OCI-LY1 (cell line): Measurements from ENCODE around the gene MBD5.
"Not testable (repeated sequence)": the region's sequence is repeated elsewhere in the genome, so short reads cannot be mapped to it uniquely, and the experiment has no call there.

Experiments
- H2AFZ ChIP-seq: fragments of 200-600 bp; sonication (generic), shearing (Covaris generic); 2 replicates; pipeline ENCODE4 v1.6.0; 2014; ENCODE audit warnings: antibody characterized with exemption, mild to moderate bottlenecking, low read length
- H3F3A ChIP-seq: fragments of 200-600 bp; sonication (generic), shearing (Covaris generic); 2 replicates; pipeline ENCODE4 v1.6.0; 2014; ENCODE audit warnings: mild to moderate bottlenecking, antibody characterized with exemption, low read length, moderate library complexity; ENCODE audit not compliant: insufficient read depth
- H3K27ac ChIP-seq: fragments of 200-600 bp; sonication (generic); 2 replicates; pipeline ENCODE4 v1.5.1; 2014; ENCODE audit warnings: low read length, mixed run types, mild to moderate bottlenecking, low read depth; ENCODE audit not compliant: poor library complexity, severe bottlenecking
- H3K27me3 ChIP-seq: fragments of 200-600 bp; sonication (generic); 2 replicates; pipeline ENCODE4 v1.6.0; 2014; ENCODE audit warnings: antibody characterized with exemption, mild to moderate bottlenecking, low read length, moderate library complexity; ENCODE audit not compliant: insufficient read depth
- H3K36me3 ChIP-seq: fragments of 200-600 bp; sonication (generic); 2 replicates; pipeline ENCODE4 v1.6.1; 2014; ENCODE audit warnings: mild to moderate bottlenecking, antibody characterized with exemption, low read length, moderate library complexity, mixed read lengths; ENCODE audit not compliant: insufficient read depth
- H3K4me1 ChIP-seq: fragments of 200-600 bp; sonication (generic); 2 replicates; pipeline ENCODE4 v1.5.1; 2014; ENCODE audit warnings: mild to moderate bottlenecking, low read length, moderate library complexity; ENCODE audit not compliant: insufficient read depth, severe bottlenecking
- H3K4me2 ChIP-seq: fragments of 200-600 bp; sonication (generic), shearing (Covaris generic); 2 replicates; pipeline ENCODE4 v1.6.1; 2014; ENCODE audit warnings: low read length
- H3K4me3 ChIP-seq: fragments of 200-600 bp; sonication (generic); 2 replicates; pipeline ENCODE4 v1.5.1; 2014; ENCODE audit warnings: low read length, low read depth, mild to moderate bottlenecking, mixed read lengths; ENCODE audit not compliant: poor library complexity, severe bottlenecking
- H3K79me2 ChIP-seq: fragments of 200-600 bp; shearing (Covaris generic); 2 replicates; pipeline ENCODE4 v1.6.1; 2016; ENCODE audit warnings: mixed run types, low read length, mixed read lengths; ENCODE audit not compliant: insufficient read depth
- H3K9ac ChIP-seq: fragments of 200-600 bp; sonication (generic), shearing (Covaris generic); 2 replicates; pipeline ENCODE4 v1.6.1; 2014; ENCODE audit warnings: mild to moderate bottlenecking, low read length, mixed read lengths
- H3K9me2 ChIP-seq: fragments of 200-600 bp; sonication (generic), shearing (Covaris generic); 2 replicates; pipeline ENCODE4 v1.6.1; 2014; ENCODE audit warnings: low read depth, mild to moderate bottlenecking, low read length, mixed read lengths
- H3K9me3 ChIP-seq: fragments of 200-600 bp; shearing (Covaris generic); 2 replicates; pipeline ENCODE4 v1.6.1; 2014; ENCODE audit warnings: low read length, mixed read lengths
- H4K20me1 ChIP-seq: fragments of 200-600 bp; sonication (generic), shearing (Covaris generic); 2 replicates; pipeline ENCODE4 v1.6.0; 2016; ENCODE audit warnings: mild to moderate bottlenecking, low read length; ENCODE audit not compliant: insufficient read depth
- EZH2 ChIP-seq: fragments of 200-600 bp; sonication (generic), shearing (Covaris generic); IDR thresholded peaks from 2 replicates; pipeline ENCODE4 v1.8.0; 2017; ENCODE audit warnings: borderline replicate concordance, mixed run types, mild to moderate bottlenecking, antibody characterized with exemption, low read length, moderate library complexity, mixed read lengths
- TF ChIP-seq, protein P1 (sequence below): fragments of 200-600 bp; sonication (generic), shearing (Covaris generic); IDR thresholded peaks from 2 replicates; pipeline ENCODE4 v1.5.1; 2017; ENCODE audit warnings: mild to moderate bottlenecking, antibody characterized with exemption, low read length, moderate library complexity, mixed read lengths

Gene MBD5

DNA sequence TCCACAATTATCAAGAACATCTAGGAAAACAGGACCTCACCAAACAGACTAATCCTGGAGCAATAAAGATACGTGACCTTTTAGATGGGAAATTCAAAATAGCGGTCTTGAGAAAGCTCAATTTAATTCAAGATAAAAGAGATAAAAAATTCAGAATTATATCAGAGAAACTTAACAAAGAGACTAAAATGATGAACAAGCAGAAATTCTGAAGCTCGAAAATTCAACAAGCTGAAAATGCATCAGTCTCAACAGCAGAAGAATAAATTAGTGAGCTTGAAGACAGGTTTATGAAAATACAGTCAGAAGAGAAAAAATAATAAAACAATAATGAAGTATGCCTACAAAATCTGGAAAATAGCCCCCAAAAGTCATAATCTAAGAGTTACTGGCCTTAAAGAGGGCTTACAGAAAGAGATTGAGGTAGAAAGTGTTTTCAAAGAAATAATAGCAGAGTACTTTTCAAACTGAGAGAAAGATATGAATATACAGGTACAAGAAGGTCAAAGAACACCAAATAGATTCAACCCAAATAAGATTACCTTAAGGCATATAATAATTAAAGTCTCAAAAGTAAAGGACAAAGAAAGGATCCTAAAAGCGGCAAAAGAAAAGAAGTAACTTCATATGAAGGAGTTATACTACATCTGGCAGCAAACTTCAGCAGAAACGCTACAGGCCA lies 13.5 kb upstream of the MBD5 start:
- no peaks in the 10 kb centered on the region for H4K20me1 ChIP-seq
- no peaks in the 10 kb centered on the region for H3F3A ChIP-seq
- H3K27ac ChIP-seq, result no peak overlapping the region
- TF ChIP-seq, protein P1, sequence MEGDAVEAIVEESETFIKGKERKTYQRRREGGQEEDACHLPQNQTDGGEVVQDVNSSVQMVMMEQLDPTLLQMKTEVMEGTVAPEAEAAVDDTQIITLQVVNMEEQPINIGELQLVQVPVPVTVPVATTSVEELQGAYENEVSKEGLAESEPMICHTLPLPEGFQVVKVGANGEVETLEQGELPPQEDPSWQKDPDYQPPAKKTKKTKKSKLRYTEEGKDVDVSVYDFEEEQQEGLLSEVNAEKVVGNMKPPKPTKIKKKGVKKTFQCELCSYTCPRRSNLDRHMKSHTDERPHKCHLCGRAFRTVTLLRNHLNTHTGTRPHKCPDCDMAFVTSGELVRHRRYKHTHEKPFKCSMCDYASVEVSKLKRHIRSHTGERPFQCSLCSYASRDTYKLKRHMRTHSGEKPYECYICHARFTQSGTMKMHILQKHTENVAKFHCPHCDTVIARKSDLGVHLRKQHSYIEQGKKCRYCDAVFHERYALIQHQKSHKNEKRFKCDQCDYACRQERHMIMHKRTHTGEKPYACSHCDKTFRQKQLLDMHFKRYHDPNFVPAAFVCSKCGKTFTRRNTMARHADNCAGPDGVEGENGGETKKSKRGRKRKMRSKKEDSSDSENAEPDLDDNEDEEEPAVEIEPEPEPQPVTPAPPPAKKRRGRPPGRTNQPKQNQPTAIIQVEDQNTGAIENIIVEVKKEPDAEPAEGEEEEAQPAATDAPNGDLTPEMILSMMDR, result no peak
- TF ChIP-seq EZH2, result no peak
- no peaks in the 10 kb centered on the region for H3K27me3 ChIP-seq
- H2AFZ ChIP-seq, result no peak overlapping the region
- no peaks in the 10 kb centered on the region for H3K9me2 ChIP-seq
- H3K9me3 ChIP-seq, result peaks cover 10% of the 10 kb centered on the region; the same call in 1 of the 2 replicates
- no peak overlapping the region for H3K4me3 ChIP-seq
- peaks cover 68% of the 10 kb centered on the region for H3K79me2 ChIP-seq
- H3K4me2 ChIP-seq, result no peak overlapping the region
- no peaks in the 10 kb centered on the region for H3K36me3 ChIP-seq
- no peaks in the 10 kb centered on the region for H3K4me1 ChIP-seq
- H3K9ac ChIP-seq, result no peak overlapping the region

DNA sequence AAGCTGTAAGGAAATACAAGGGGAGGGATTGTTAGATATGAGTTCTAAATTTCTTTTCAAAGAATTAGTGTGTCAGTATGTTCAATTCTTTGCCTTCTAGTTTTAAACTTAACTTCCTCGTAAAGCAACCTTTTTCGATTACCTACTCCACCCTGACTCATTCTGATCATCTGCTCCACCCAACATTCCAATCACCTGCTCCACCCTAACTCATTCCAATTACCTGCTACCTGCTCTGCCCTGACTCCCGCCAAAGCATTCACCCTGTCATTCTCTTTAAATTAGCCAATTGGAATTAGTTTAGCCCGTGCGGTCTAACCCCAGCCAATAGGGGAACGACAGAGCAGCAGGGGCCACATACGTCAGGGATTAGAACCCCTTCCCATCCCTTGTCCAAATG lies 12.5 kb upstream of the MBD5 start:
- not testable (repeated sequence) for H2AFZ ChIP-seq, H3K9ac ChIP-seq, H3K4me2 ChIP-seq, H4K20me1 ChIP-seq, H3K9me2 ChIP-seq, H3K4me1 ChIP-seq, H3K36me3 ChIP-seq, H3K9me3 ChIP-seq, H3K27ac ChIP-seq, H3K27me3 ChIP-seq, H3K4me3 ChIP-seq, H3F3A ChIP-seq
- peaks cover 78% of the 10 kb centered on the region for H3K79me2 ChIP-seq

DNA sequence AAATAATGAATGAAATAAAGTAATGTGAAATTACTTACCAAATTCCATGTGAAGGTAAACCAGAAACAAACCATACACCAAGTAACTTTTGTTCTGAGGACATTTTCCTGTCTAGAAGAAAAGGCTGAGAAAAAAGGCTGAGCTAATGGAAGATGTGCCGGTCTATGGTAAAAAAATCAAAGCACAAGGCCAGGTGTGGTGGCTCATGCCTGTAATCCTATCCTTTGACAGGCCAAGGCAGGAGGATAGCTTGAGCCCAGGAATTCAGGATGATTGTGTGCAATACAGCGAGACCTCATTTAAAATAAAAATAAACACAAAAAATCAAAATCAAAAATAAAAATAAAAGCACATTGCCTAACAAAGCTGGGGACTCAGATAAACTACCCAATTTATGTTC lies 7.0 kb upstream of the MBD5 start:
- Histone ChIP-seq H3K4me1 (peaks cover 14% of the 10 kb centered on the region), H3K4me3 (no peak overlapping the region), H3K27ac (no peak overlapping the region), H3K9me3 (peaks cover 5% of the 10 kb centered on the region; the same call in 1 of the 2 replicates), H2AFZ (no peak overlapping the region), H4K20me1 (no peaks in the 10 kb centered on the region), H3K9ac (no peak overlapping the region), H3K36me3 (no peaks in the 10 kb centered on the region), H3K4me2 (no peak overlapping the region), H3K79me2 (peaks cover 89% of the 10 kb centered on the region), H3K9me2 (no peaks in the 10 kb centered on the region), H3K27me3 (no peaks in the 10 kb centered on the region), H3F3A (no peaks in the 10 kb centered on the region)
- TF ChIP-seq, protein P1, result no peak
- no peak for TF ChIP-seq EZH2

DNA sequence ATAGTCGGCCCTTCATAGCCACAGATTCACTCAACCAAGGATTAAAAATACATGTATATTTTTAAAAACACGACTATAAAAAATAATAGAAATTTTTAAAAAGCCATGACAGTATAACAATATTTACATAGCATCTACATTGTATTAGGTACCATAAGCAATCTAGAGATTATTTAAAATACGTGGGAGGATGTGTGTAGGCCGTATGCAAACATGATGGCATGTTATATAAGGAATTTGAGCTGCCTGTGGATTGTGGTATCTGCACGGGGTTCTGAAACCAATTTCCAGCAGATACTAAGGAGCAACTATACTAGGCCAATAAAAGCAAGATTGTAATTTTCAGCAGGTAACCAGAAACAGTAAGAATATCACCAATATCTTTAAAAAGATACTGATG lies 6.3 kb upstream of the MBD5 start:
- Histone ChIP-seq H2AFZ (no peak overlapping the region), H3K27me3 (no peaks in the 10 kb centered on the region), H4K20me1 (no peaks in the 10 kb centered on the region), H3K9me2 (no peaks in the 10 kb centered on the region), H3K4me3 (no peak overlapping the region), H3K27ac (no peak overlapping the region), H3K36me3 (no peaks in the 10 kb centered on the region), H3F3A (no peaks in the 10 kb centered on the region), H3K79me2 (peaks cover 89% of the 10 kb centered on the region), H3K9me3 (peaks cover 3% of the 10 kb centered on the region; the same call in 1 of the 2 replicates), H3K4me1 (peaks cover 21% of the 10 kb centered on the region), H3K4me2 (no peak overlapping the region), H3K9ac (no peak overlapping the region)
- no peak for TF ChIP-seq EZH2
- TF ChIP-seq, protein P1, result no peak
